NCI-H510A (cell line): ENCODE data around the gene ERCC8.
"Not testable (repeated sequence)": the region's sequence is repeated elsewhere in the genome, so short reads cannot be mapped to it uniquely, and the experiment has no call there.

Source experiments
- DNase-seq: peaks from one replicate; lab custom pipeline; 2025; lab: John Stamatoyannopoulos, UW

The ERCC8 gene, protein sequence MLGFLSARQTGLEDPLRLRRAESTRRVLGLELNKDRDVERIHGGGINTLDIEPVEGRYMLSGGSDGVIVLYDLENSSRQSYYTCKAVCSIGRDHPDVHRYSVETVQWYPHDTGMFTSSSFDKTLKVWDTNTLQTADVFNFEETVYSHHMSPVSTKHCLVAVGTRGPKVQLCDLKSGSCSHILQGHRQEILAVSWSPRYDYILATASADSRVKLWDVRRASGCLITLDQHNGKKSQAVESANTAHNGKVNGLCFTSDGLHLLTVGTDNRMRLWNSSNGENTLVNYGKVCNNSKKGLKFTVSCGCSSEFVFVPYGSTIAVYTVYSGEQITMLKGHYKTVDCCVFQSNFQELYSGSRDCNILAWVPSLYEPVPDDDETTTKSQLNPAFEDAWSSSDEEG

DNA sequence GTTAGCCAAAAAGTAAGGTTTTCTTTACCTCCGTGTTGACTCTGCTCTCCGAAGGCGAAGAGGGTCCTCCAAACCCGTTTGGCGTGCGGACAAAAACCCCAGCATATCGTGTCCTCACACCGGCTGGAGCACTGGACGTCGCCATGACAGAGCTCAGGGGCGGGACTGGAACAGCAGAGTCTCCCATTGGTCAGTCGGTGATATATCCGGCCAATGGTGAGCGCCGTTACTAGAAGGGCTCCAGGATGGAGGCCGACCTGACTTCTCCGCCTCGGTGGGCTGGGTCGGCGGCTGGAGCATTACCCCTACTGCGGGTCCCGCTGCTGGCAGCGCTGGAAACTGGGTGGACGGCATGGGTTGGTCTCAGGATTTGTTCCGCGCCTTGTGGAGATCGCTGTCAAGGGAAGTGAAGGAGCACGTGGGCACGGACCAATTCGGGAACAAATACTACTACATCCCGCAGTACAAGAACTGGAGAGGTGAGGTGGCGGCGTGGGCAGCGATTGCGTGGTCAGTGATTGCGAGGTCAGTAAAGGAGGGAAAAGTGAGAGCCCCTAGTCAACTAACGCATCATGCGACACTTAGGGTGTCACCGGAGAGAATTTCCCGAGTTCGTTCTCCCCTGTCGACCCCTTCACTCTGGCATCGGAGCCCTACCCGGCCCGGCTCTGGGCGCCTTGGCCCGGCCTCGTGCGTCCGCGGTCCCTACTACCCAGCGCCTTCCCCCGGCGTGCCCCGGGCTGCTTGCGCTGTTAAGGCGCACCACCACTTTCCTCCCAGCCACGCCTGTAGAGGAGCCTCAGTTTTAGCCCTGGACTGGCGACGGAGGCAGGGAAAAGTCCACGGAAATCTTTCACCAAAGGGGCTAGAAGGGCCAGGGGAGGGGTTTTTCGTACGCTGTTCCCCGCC, at the start of gene ERCC8, which contains the start of gene NDUFAF2:
Gene ERCC8, minus strand, starts transcription at position 167 of the 909 bp plus-strand sequence. Its CDS starts 62 bp downstream, at position 105.
Gene NDUFAF2, plus strand, starts transcription at position 302 of the 909 bp plus-strand sequence. Its CDS starts 51 bp downstream, at position 353.
- DNase-seq = peak; percentile 57

DNA sequence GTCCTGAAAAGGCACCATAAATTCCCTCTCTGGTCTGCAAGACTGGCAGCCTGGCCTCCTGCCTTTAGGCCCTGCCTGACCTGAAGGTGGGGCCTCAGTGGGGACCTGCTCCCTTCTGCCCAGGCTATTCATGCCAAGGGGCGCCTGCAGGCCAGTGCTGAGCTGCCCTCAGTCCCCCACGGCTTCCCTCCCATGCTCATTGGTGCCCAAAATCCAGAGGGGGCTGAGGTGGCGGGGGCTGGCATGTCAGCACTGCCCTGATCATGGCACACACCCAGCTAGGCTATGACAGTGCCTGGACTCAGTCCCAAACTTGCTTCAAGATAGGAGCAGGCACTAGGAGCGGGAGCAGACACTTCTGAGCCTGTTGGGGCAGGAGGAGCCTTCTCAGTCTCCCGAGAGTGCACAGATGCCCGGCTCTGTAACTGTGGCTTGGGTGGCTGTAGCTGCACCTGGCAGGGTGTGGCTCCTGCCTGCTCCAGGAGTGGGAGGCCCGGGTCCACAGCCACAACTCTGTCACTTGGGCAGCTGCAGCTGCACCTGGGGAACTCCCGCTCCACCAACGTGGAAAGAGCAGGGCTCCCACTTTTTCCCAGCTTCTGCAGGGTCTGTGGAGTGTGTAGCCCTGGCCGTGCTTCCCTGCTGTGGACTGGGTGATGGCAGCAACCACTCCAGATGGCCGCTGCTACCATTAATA, 49.2 kb upstream of the ERCC8 start:
- DNase-seq = no peak

DNA sequence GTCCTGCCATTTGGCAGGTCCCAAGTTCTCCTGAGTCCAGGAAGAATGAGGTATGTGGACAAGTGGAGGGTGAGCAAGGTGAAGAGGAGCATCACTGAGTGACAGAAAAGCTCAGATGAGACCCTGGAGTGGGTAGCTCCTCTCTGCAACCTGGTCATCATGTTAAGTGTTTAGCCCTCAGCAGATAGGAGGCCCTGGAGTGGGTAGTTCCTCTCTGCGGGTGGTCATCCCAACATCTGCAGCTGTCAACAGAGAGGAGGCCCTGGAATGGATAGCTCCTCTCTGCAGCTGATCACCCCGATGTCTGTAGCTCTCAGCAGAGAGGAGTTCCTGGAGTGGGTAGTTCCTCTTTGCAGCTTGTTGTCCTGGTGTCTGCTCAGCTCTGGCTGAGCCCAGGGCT, 48.6 kb upstream of the ERCC8 start:
- DNase-seq = no peak

DNA sequence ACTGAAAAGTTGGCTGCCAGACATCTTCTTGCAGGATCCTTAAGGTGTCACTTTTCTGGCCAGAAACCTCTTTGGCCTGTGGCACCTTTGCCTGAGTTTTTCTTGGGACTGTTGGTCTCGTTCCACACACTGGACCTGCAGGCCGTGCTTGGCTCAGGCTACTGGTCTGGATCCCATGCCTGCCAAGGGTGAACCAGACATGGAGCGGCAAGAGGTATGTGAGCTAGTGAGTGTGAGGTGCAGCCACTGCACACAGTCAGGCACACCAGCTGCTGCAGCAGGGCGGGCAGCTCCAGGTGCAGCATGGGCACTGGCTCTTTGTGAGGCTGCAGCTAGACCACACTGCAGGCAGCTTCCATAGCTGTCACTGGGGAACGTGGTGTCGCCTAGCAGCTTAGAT, 48.0 kb upstream of the ERCC8 start:
- DNase-seq = no peak

DNA sequence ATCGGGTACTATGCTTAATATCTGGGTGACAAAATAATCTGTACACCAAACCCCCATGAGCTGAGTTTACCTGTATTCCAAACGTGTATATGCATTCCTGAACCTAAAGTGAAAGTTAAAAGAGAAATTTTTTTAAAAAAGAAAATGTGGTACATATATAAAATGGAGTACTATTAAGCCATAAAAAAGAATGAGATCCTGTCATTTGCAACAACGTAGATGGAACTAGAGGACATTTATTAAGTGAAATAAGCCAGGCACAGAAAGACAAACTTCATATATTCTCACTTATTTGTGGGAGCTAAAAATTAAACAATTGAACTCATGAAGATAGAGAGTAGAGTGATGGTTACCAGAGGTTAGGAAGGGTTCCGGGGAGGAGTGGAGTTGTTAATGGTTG, 44.9 kb upstream of the ERCC8 start:
- DNase-seq = no peak

DNA sequence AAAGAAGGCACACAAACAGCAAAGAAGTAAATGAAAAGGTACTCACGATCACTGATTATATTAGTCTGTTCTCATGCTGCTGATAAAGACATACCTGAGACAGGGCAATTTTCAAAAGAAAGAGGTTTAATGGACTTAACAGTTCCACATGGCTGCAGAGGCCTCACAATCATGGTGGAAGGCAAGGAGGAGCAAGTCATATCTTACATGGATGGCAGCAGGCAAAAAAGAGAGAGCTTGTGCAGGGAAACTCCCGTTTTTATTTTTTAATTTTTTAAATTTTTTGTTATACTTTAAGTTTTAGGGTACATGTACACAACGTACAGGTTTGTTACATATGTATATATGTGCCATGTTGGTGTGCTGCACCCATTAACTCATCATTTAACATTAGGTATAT, 37.3 kb upstream of the ERCC8 start:
- not testable (repeated sequence) for DNase-seq

DNA sequence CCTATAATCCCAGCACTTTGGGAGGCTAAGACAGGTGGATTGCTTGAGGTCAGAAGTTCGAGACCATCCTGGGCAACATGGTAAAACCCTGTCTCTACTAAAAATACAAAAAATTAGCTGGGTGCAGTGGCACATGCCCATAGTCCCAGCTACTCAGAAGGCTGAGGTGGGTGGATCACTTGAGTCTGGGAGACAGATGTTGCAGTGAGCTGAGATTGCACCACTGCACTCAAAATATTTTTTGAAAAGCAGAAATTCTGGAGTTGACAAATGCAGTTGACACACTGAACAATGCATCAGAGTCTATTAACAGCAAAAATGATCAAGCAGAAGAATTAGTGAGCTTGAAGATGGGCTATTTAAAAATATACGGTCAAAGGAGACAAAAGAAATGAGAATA, 35.6 kb upstream of the ERCC8 start:
- DNase-seq = no peak

DNA sequence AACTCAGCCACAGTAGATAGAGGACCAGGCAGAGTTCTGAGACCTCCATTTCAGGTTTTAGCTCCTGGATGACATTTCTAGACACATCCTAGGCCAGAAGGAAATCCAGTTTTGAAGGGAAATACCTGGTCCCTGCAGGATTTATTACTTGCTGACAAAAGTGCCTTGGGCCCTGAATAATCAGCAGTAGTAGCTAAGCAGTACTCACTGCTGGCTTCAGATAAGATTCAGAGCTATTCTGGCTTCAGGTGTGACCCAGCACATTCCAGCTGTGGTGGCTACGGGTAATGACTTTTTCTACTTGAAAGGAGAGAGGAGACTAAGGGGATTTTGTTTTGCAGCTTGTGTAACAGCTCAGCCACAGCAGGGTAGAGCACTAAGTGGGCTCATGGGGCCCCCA, 34.1 kb upstream of the ERCC8 start:
- DNase-seq = no peak

DNA sequence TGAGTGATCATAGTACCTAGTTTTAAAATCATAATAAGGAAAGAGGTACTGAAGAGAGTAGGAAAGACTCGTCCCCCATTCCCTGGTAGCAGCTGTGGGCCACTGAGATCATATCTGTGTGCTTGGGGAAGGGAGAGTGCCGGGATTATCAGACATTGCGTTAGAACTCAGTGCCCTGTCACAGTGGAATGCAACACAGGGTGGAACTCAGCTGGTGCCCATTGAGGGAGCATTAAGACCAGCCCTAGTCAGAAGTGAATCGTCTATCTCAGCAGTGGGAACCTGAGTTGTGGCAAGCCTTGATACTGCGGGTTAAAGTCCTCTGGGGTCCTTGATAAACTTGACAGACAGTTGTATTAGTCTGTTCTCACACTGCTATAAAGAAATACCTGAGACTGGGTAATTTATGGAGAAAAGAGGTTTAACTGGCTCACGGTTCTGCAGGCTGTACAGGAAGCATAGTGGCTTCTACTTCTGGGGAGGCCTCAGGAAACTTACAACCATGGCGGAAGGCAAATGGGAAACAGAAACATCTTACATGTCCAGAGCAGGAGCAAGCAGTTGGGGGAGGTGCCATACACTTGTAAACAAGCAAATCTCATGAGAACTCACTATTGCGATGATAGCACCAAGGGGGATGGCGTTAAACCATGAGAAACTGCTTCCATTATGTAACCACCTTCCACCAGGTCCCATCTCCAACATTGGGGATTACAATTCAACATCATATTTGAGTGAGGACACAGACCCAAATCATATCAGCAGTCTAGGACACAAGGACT, 33.3 kb upstream of the ERCC8 start:
- no peak for DNase-seq

DNA sequence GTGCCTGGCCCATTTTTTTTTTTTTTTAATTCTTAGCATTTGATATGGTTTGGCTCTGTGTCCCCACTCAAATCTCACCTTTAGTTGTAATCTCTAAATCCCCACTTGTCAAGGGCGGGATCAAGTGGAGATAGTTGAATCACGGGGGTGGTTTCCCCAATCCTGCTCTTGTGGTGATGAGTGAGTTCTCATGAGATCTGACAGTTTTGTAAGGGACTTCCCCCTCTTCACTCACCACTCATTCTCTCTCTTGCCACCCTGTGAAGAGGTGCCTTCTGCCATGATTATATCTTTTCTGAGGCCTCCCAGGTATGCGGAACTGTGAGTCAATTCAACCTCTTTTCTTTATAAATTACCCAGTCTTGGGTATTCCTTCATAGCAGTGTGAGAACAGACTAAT, 27.4 kb upstream of the ERCC8 start:
- no peak for DNase-seq

DNA sequence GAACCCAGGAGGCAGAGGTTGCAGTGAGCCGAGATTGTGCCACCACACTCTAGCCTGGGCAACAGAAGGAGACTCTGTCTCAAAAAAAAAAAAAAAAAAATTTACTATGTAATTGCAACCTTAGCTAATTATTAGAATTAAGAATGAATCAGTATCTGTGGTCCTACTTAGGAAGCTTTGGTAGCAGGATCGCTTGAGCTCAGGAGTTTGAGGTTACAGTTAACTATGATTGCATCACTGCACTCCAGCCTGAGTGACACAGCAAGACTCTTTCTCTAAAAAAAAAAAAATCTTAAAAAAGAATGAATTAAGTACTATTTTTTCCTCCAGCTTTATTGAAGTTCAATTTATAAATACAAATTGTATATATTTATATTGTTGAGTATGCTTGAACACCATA, 16.8 kb upstream of the ERCC8 start:
- no peak for DNase-seq

DNA sequence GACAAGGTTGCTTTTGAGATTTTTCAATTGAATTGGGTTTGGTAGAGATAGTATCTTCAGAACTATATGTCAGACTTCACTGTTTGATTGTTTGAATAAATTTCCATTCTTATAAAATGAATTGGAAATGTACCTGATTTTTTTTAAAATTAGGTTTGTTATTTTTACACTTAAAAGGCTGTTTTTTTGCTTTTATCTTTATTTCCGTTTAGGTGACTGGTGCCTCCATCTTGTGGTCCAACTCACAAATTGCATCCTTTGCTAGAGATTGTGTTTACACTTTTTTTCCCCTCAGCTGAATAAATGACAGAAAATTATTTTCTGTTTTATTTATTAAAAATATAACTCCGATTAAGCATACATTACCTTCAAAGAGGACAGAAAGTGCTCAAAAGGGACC, 15.7 kb upstream of the ERCC8 start:
- DNase-seq = no peak

DNA sequence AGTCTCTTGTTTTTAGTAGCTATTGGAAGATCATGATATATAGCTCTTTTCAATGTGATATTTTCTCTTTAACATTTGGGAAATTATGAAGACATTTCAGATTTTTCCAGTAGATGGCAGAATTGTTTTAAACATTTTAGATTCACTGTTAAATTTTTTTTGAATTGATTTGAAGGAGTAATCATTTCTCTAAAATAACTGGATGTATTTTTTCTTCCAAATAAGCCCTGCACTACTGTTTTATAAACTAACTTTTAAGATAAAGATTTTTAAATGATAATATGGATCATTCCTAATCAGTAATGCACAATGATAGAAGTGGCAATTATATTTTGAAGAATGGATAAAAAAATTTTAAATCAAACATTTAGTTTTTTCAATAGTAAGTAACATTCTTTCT, 14.3 kb upstream of the ERCC8 start:
- no peak for DNase-seq

DNA sequence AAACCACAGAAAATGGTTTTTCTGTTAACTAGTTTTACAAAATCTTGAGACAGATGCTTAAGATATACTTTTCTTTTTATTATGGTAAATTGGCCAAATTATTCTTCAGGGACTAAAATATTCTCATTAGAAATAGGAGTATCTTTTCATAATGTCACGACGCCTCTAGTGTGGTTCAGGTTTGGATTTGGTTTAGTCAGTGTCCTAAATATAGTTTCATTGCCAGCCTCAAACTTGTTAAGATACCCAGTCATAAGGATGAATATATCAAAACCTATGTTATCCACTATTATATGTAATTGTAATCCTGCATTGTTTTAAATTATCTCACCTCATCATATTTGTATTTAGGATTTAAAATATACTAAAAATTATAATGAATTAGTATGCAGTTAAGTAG, 13.8 kb upstream of the ERCC8 start:
- DNase-seq = no peak

DNA sequence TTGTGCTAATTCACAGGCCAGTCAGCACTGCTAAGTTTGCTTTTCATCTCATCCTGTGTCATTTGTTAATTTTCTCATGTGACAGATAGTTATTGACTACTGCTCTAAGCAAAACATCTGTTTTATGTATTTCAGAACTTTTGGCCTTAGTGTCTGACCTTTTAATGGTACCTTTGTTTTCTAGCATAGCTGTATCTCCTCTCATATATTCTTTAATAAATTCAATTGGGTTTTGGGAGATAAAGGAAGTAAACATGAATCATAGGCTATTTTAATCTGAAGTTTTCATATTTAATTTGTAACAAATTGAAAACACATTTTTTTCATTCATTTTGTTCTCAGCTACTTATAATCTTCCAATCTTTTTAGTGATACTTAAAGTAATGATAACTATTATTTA, 13.2 kb upstream of the ERCC8 start:
- DNase-seq = no peak

DNA sequence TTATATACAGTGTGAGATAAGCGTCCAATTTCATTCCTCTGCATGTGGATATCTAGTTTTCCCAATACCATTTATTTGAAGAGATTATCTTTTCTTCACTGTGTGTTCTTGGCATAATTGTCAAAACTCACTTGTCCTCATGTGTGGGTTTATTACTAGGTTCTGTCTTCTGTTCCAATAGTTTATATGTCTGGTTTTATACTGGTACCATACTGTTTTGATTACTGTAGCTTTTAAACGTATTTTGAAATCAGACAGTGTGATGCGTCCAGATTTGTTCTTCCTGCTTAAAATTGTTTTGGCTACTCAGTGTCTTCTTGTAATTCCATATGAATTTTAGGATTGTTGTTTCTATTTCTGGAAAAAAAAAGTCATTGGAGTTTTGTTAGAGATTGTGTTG, 10.4 kb upstream of the ERCC8 start:
- DNase-seq = no peak

DNA sequence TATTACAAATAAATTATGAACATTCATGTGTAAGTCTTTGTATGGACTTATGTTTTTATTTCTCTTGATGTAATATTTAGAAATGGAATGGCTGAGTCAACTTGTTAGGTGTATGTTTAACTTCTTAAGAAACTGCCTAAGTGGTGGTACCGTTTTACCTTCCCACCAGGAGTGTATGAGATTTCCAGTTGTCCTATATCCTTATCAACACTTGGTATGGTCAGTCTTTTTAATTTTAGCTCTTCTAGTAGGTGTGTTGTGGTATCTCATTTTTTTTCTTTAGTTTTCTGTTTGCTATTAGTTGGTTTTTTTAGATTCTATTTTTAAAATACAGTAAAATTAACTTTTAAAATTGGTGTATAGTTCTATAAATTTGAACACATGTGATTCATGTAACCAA, 3.9 kb upstream of the ERCC8 start:
- DNase-seq = no peak

DNA sequence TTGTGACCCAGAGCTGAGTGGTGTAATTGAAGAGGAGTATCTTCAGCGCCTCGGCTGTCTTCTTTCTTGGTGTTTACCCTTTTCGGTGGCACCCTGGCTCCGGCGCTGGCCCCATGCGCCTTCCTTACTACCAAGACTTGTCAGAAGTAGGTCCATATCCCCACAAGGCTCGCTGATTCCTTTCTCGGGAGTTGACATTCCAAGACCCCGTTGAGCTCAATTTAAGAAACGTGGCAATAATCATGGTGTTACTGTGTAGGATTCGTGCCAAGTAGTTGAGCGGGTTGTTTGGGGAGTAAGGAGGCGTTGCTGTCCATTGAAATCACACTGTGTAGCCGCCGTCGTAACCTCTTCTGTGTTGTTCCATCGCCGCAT, 930 bp upstream of the ERCC8 start:
- no peak for DNase-seq

DNA sequence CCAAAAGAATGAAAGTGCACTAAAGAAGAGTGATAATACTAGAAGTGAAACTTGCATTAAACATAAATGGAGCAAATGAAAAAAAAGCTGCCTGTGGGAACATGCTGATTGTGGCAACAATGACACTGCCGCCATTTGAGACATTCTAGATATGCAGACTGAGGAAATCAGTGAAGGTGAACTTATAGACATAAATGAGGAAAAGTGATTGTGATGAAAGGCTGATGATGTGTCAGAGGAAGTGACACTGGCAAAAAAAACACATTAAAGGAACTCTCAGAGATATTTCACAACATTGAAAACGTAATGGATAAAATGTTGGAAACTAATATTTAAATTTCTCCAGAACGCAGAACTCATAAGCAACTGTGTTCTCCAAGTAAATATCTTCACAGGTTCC, 1.2 kb downstream of the ERCC8 start:
- no peak for DNase-seq

DNA sequence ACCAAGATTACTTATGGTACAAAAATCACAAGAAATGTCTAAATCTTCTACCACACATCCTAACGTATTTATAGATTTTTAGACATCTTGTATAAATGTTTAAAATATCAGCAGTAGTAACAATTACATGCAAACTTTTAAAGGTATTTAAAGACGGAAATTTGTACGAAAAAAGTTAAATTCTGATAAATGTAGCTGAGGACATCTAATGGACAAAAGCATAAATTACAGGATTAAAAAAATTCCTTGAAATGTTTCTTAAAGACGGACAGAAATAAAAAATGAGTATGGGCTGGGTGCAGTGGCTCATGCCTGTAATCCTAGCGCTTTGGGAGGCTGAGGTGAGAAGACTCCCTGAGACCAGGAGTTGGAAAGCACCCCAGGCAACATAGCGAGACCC, 15.8 kb downstream of the ERCC8 start:
- no peak for DNase-seq

DNA sequence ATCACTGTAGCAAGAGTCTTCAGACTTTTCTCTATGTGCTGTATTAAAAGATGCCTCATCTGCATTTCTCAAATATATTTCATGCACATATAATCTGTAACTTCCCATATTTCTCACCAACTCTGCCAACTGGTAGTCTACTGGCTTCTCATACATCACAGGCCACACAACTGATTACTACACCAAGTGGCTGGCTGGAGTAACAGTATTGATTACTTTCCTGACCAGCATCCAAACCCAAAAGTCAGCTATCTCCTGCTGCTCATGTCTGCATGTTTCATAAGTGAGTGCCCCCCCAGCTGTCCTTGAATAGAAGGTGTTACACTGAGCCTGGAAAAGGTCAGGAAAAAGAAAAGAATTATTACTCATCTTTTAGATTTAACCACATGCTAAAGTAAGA, 17.4 kb downstream of the ERCC8 start:
- DNase-seq = no peak

DNA sequence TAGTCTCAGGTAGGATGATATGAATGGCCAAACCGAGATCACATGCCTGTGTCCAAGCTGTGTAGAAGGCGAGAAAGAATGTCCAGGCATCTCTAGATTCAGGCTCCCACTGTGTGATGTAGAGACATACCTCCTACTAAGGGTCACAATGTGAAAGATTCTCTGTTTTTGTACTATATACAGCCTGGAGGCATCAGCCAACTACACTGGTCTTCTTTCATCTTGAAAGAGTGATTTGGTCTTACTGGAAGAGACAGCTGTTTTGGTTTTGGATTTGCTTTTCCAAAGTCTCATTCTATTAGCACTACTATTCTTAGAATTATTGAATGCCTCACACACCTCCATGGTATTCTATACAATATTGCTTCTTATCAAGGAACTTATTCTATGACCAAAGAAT, 26.4 kb downstream of the ERCC8 start:
- DNase-seq = no peak
